H1 (cell line): ENCODE results near the gene RNF6. TPM values are rescaled to one million over a fixed set of nuclear protein-coding genes. Genes with fewer than 3 reads are reported as not detected.

Source experiments
- CTCF ChIA-PET: fragments of 300-600 bp; sonication (Branson Sonifier 250); formaldehyde crosslinking; loops from one replicate; lab custom pipeline; 2021; ENCODE audit not compliant: partially characterized antibody; lab: Charles Lee
- POLR2A ChIA-PET: fragments of 300-600 bp; sonication (Branson Sonifier 250); formaldehyde crosslinking; loops from one replicate; lab custom pipeline; 2021; ENCODE audit warnings: inconsistent platforms; ENCODE audit not compliant: partially characterized antibody; lab: Charles Lee
- DNase-seq, 2 experiments: peaks; one replicate each; pipeline versions ENCODE4 v3.0.0 to v3.0.0-alpha.2; 2010 to 2022; ENCODE audit warnings: low spot score in 2 of 2, low read depth in 1 of 2, mixed read lengths in 1 of 2
- FAIRE-seq: peaks from 2 replicates; lab custom pipeline; 2011; peaks lifted over from hg19 to GRCh38; lab: Jason Lieb, UNC
- H2AFZ ChIP-seq: 2 replicates; pipeline ENCODE4 v1.8.1; 2012; ENCODE audit warnings: low read length, inconsistent platforms
- H2AK5ac ChIP-seq: 2 replicates; pipeline ENCODE4 v1.6.1; 2013; ENCODE audit warnings: low read depth, low read length
- H2BK120ac ChIP-seq: replicated peaks from 2 replicates; pipeline ENCODE3; 2013; ENCODE audit warnings: low read depth, low read length, inconsistent platforms
- H2BK12ac ChIP-seq: 2 replicates; pipeline ENCODE4 v1.6.1; 2013; ENCODE audit warnings: low read depth, low read length
- H2BK15ac ChIP-seq: 2 replicates; pipeline ENCODE4 v1.6.1; 2013; ENCODE audit warnings: low read length
- H2BK20ac ChIP-seq: 2 replicates; pipeline ENCODE4 v1.6.1; 2013; ENCODE audit warnings: low read length
- H2BK5ac ChIP-seq: 2 replicates; pipeline ENCODE4 v1.6.1; 2013; ENCODE audit warnings: low read depth, low read length
- H3K14ac ChIP-seq: 2 replicates; pipeline ENCODE4 v1.6.1; 2013; ENCODE audit warnings: inconsistent platforms; ENCODE audit not compliant: insufficient read length
- H3K18ac ChIP-seq: 2 replicates; pipeline ENCODE4 v1.6.1; 2013; ENCODE audit warnings: low read length; ENCODE audit errors: extremely low read depth
- H3K23ac ChIP-seq: 2 replicates; pipeline ENCODE4 v1.6.1; 2013; ENCODE audit warnings: inconsistent platforms; ENCODE audit not compliant: insufficient read length
- H3K23me2 ChIP-seq: 2 replicates; pipeline ENCODE4 v1.6.1; 2013; ENCODE audit warnings: low read depth, low read length
- H3K27ac ChIP-seq: 2 replicates; pipeline ENCODE4 v1.6.1; 2011; ENCODE audit warnings: low read depth, low read length, inconsistent platforms
- H3K27me3 ChIP-seq, 4 experiments: replicated peaks in 1 of 4; 1 replicate in 1 of 4; 2 replicates in 3 of 4; pipeline versions ENCODE4 v1.6.1 to v1.8.1; 2011 to 2013; ENCODE audit warnings: low read length in 3 of 4, mild to moderate bottlenecking in 3 of 4, inconsistent platforms in 2 of 4, mixed read lengths in 2 of 4, moderate library complexity in 1 of 4; ENCODE audit not compliant: control insufficient read depth in 3 of 4, insufficient read depth in 3 of 4; ENCODE audit errors: extremely low read depth in 1 of 4
- H3K36me3 ChIP-seq, 4 experiments: 2 replicates each; pipeline versions ENCODE4 v1.6.1 to v1.8.1; 2011 to 2013; ENCODE audit warnings: mild to moderate bottlenecking in 4 of 4, low read length in 3 of 4, moderate library complexity in 2 of 4, control low read depth in 1 of 4, inconsistent platforms in 1 of 4; ENCODE audit not compliant: insufficient read depth in 4 of 4, control insufficient read depth in 2 of 4
- H3K4ac ChIP-seq: replicated peaks from 2 replicates; pipeline ENCODE3; 2013; ENCODE audit warnings: low read length, low read depth, mixed read lengths, inconsistent platforms; ENCODE audit not compliant: insufficient read length
- H3K4me1 ChIP-seq, 4 experiments: replicated peaks in 1 of 4; 1 replicate in 1 of 4; 2 replicates in 3 of 4; pipeline versions ENCODE4 v1.6.1 to v1.8.1; 2011 to 2013; ENCODE audit warnings: low read length in 3 of 4, inconsistent platforms in 2 of 4, mixed read lengths in 1 of 4; ENCODE audit not compliant: insufficient read depth in 4 of 4, control insufficient read depth in 3 of 4
- H3K4me2 ChIP-seq, 2 experiments: 2 replicates each; pipeline versions ENCODE4 v1.6.1 to v1.8.1; 2011 to 2013; ENCODE audit warnings: low read depth in 2 of 2, low read length in 2 of 2, control low read depth in 1 of 2, inconsistent platforms in 1 of 2, mild to moderate bottlenecking in 1 of 2; ENCODE audit not compliant: insufficient read depth in 1 of 2
- H3K4me3 ChIP-seq, 4 experiments: fragments of 200-600, 300-600 bp in 1 of 4; sonication (generic), shearing (Covaris generic), sonication (Bioruptor Twin) in 1 of 4; 2 replicates each; pipeline versions ENCODE4 v1.5.1 to v1.8.1; 2011 to 2016; ENCODE audit warnings: low read length in 4 of 4, low read depth in 3 of 4, control low read depth in 2 of 4, inconsistent platforms in 2 of 4, mild to moderate bottlenecking in 2 of 4, mixed read lengths in 1 of 4, moderate library complexity in 1 of 4; ENCODE audit not compliant: insufficient read depth in 2 of 4; ENCODE audit errors: extremely low read depth in 1 of 4
- H3K56ac ChIP-seq: replicated peaks from 2 replicates; pipeline ENCODE3; 2013; ENCODE audit warnings: low read depth, mild to moderate bottlenecking, mixed read lengths, low read length, inconsistent platforms; ENCODE audit not compliant: insufficient read length
- H3K79me1 ChIP-seq: 2 replicates; pipeline ENCODE4 v1.6.1; 2013; ENCODE audit warnings: low read depth, low read length, control low read depth
- H3K79me2 ChIP-seq, 2 experiments: 2 replicates each; pipeline versions ENCODE4 v1.6.1 to v1.8.1; 2012 to 2013; ENCODE audit warnings: low read length in 2 of 2, mild to moderate bottlenecking in 2 of 2, inconsistent platforms in 1 of 2; ENCODE audit not compliant: insufficient read depth in 2 of 2, control insufficient read depth in 1 of 2
- H3K9ac ChIP-seq, 4 experiments: replicated peaks in 1 of 4; 1 replicate in 1 of 4; 2 replicates in 3 of 4; pipeline versions ENCODE4 v1.6.1 to v1.8.1; 2011 to 2013; ENCODE audit warnings: low read depth in 3 of 4, low read length in 3 of 4, control low read depth in 2 of 4, mild to moderate bottlenecking in 2 of 4, moderate library complexity in 2 of 4, inconsistent platforms in 1 of 4; ENCODE audit errors: extremely low read depth in 1 of 4
- H3K9me3 ChIP-seq, 2 experiments: 2 replicates each; pipeline versions ENCODE4 v1.6.1 to v1.8.1; 2012 to 2013; ENCODE audit warnings: mild to moderate bottlenecking in 2 of 2, moderate library complexity in 2 of 2, control low read depth in 1 of 2, inconsistent platforms in 1 of 2, low read depth in 1 of 2, low read length in 1 of 2, mixed read lengths in 1 of 2; ENCODE audit not compliant: insufficient read depth in 2 of 2
- H4K20me1 ChIP-seq, 2 experiments: replicated peaks in 1 of 2; 2 replicates each; pipeline versions ENCODE3 to v1.8.1; 2011 to 2013; ENCODE audit warnings: inconsistent platforms in 2 of 2, low read length in 2 of 2, mild to moderate bottlenecking in 1 of 2; ENCODE audit not compliant: insufficient read depth in 2 of 2, control insufficient read depth in 1 of 2
- H4K5ac ChIP-seq: 2 replicates; pipeline ENCODE4 v1.6.1; 2013; ENCODE audit warnings: low read length, low read depth, mixed read lengths, inconsistent platforms; ENCODE audit not compliant: insufficient read length
- H4K8ac ChIP-seq: 2 replicates; pipeline ENCODE4 v1.8.0; 2013; ENCODE audit warnings: mild to moderate bottlenecking, moderate library complexity, low read length, inconsistent platforms; ENCODE audit not compliant: insufficient read depth; ENCODE audit errors: extremely low read depth
- H4K91ac ChIP-seq: replicated peaks from 2 replicates; pipeline ENCODE3; 2013; ENCODE audit warnings: low read length, mixed read lengths, inconsistent platforms; ENCODE audit not compliant: insufficient read length
- BCL11A ChIP-seq, 2 experiments: IDR thresholded peaks; one replicate each; pipeline ENCODE4 v1.6.1; 2011; ENCODE audit warnings: low read depth in 2 of 2, low read length in 2 of 2, mild to moderate bottlenecking in 2 of 2
- BRCA1 ChIP-seq: IDR thresholded peaks from 2 replicates; pipeline ENCODE4 v1.6.1; 2012; ENCODE audit warnings: low read depth, low read length, improper control_type of control experiment
- CEBPB ChIP-seq: IDR thresholded peaks from 2 replicates; pipeline ENCODE4 v1.6.1; 2012; ENCODE audit warnings: low read depth, low read length
- CREB1 ChIP-seq: IDR thresholded peaks from 2 replicates; pipeline ENCODE4 v1.6.1; 2012; ENCODE audit warnings: inconsistent platforms
- EGR1 ChIP-seq: IDR thresholded peaks from 2 replicates; pipeline ENCODE4 v1.6.1; 2011; ENCODE audit warnings: low read depth, low read length, borderline replicate concordance
- GABPA ChIP-seq: IDR thresholded peaks from 2 replicates; pipeline ENCODE4 v1.6.1; 2011; ENCODE audit warnings: mild to moderate bottlenecking, low read length, moderate library complexity, borderline replicate concordance; ENCODE audit not compliant: insufficient read depth
- HDAC2 ChIP-seq, 2 experiments: fragments of 300-600 bp in 1 of 2; sonication (generic) in 1 of 2; IDR thresholded peaks; 2 replicates each; pipeline ENCODE4 v1.6.1; 2011 to 2012; ENCODE audit warnings: low read depth in 2 of 2, low read length in 2 of 2, mild to moderate bottlenecking in 2 of 2, moderate library complexity in 2 of 2, borderline replicate concordance in 1 of 2, inconsistent platforms in 1 of 2
- JUND ChIP-seq: IDR thresholded peaks from 2 replicates; pipeline ENCODE4 v1.6.1; 2011; ENCODE audit warnings: mild to moderate bottlenecking, improper control_type of control experiment, low read length
- NANOG ChIP-seq: IDR thresholded peaks from 2 replicates; pipeline ENCODE4 v1.6.1; 2011; ENCODE audit warnings: low read length, low read depth, mild to moderate bottlenecking, inconsistent platforms; ENCODE audit not compliant: insufficient read depth, poor library complexity, severe bottlenecking
- NRF1 ChIP-seq: IDR thresholded peaks from 2 replicates; pipeline ENCODE4 v1.6.1; 2011; ENCODE audit warnings: mild to moderate bottlenecking, low read depth, low read length, improper control_type of control experiment
- RXRA ChIP-seq: IDR thresholded peaks from 2 replicates; pipeline ENCODE4 v1.6.1; 2011; ENCODE audit warnings: low read depth, mild to moderate bottlenecking, low read length, moderate library complexity; ENCODE audit not compliant: insufficient read depth
- SP1 ChIP-seq: IDR thresholded peaks from 2 replicates; pipeline ENCODE4 v1.6.1; 2011; ENCODE audit warnings: low read depth, low read length
- TBP ChIP-seq: IDR thresholded peaks from 2 replicates; pipeline ENCODE4 v1.6.1; 2011; ENCODE audit warnings: low read depth, low read length, improper control_type of control experiment
- WGBS, 2 experiments: shearing (Covaris generic) in 1 of 2; methylation state at CpG; one replicate each; pipeline versions ENCODE4 v1.1.6 to v1.1.7; 2013 to 2015; ENCODE audit warnings: low lambda C conversion rate in 2 of 2, mixed read lengths in 2 of 2, inconsistent platforms in 1 of 2, low coverage in 1 of 2, missing lambda C conversion rate in 1 of 2; ENCODE audit not compliant: insufficient replicate concordance in 2 of 2, insufficient coverage in 1 of 2, insufficient read length in 1 of 2; ENCODE audit errors: extremely low coverage in 1 of 2, missing lambda C conversion rate in 1 of 2; 5-methylcytosine and 5-hydroxymethylcytosine counted together
- polyA plus RNA-seq, 7 experiments: library from polyadenylated mRNA; depleted of rRNA in 3 of 7; stranded (reverse) in 5 of 7; unstranded in 2 of 7; fragments of >200 nt in 5 of 7; fragments of 200-250 nt in 2 of 7; gene quantifications; 1 replicate in 5 of 7; 2 replicates in 1 of 7; 4 replicates in 1 of 7; pipeline versions ENCODE4 v1.2.1 to v1.2.3, GENCODE V29; 2011 to 2013; ENCODE audit warnings: missing spikeins in 2 of 7, mixed read lengths in 2 of 7
- total RNA-seq: library from RNA; stranded (reverse); fragmentation: NEBNext Ultra II Directional; extraction: Animal tissue kit (Norgen Biotek cat#: 25700); gene quantifications from 2 replicates; pipeline ENCODE4 v1.2.1, GENCODE V29; 2021

RNF6 gene
- total and polyA plus RNA-seq, 2 of the 8 experiments (the other 6 are each of a cell fraction or from before 2014, with no cell fraction given), result 4.0 to 13.8 TPM

- DNase-seq, result no peak
- no peak overlapping the region for H2BK120ac ChIP-seq
- no peak overlapping the region for H3K27ac ChIP-seq
- 65% methylated on average over 2 of the region's 2 CpGs; no CpG with 5 or more reads in 1 of the 2 experiments for WGBS, 2 experiments
- no peak overlapping the region for H3K18ac ChIP-seq
- H3K56ac ChIP-seq, result no peak overlapping the region
- H2AK5ac ChIP-seq, result no peak overlapping the region
- H2BK15ac ChIP-seq, result no peak overlapping the region
- no peak overlapping the region for H3K14ac ChIP-seq
- CTCF ChIA-PET, result no interaction called here
- H2BK5ac ChIP-seq, result no peak overlapping the region
- no peak overlapping the region for H2BK12ac ChIP-seq
- H3K36me3 ChIP-seq, result no peaks in the 10 kb centered on the region
- no peak overlapping the region for H4K8ac ChIP-seq
- no peaks in the 10 kb centered on the region for H4K20me1 ChIP-seq
- H2BK20ac ChIP-seq, result no peak overlapping the region
- H3K23me2 ChIP-seq, result no peaks in the 10 kb centered on the region
- no peak overlapping the region for H2AFZ ChIP-seq
- no peaks in the 10 kb centered on the region for H3K9me3 ChIP-seq
- no peak overlapping the region for H3K9ac ChIP-seq
- H3K79me1 ChIP-seq, result no peaks in the 10 kb centered on the region
- TF ChIP-seq CEBPB (no peak), HDAC2 (IDR thresholded peaks at IDR 0.05; ENCODE audit: borderline replicate concordance in 1 of 2, low read depth in 2 of 2, low read length in 2 of 2) (no peak), RXRA (no peak), NRF1 (no peak), TBP (no peak), GABPA (no peak), JUND (no peak), BRCA1 (no peak), CREB1 (no peak), SP1 (no peak), BCL11A (IDR thresholded peaks at IDR 0.05; ENCODE audit: low read depth in 2 of 2, low read length in 2 of 2) (no peak), EGR1 (no peak), NANOG (no peak)
- TF ChIP-seq, all 59 proteins: peak for 0
- FAIRE-seq, result no peak
- no peaks in the 10 kb centered on the region for H3K4me1 ChIP-seq
- H3K4me2 ChIP-seq, result no peak overlapping the region
- POLR2A ChIA-PET, result no interaction called here
- H3K27me3 ChIP-seq, result no peaks in the 10 kb centered on the region; a peak in 1 of 7 replicates
- no peak overlapping the region for H3K23ac ChIP-seq
- H3K4ac ChIP-seq, result no peak overlapping the region
- H4K91ac ChIP-seq, result no peak overlapping the region
- H3K4me3 ChIP-seq, result no peak overlapping the region
- no peaks in the 10 kb centered on the region for H3K79me2 ChIP-seq
- H4K5ac ChIP-seq, result no peak overlapping the region
Measured at GRCh38 chr13:26179344-26179743, 42.8 kb downstream of the RNF6 start.
